Right cardiac atrium (tissue), 5 donors: ENCODE measurements around the gene MADD. TPM values are rescaled to one million over a fixed set of nuclear protein-coding genes. Genes with fewer than 3 reads are reported as not detected.
A peak's percentile ranks its signal among the peaks of the same experiment; 100 is the strongest.

ENCODE experiments used
- ATAC-seq, 2 donors: fragments of 200-7000 bp; cut with Tn5 transposase; one replicate each; pipeline versions ENCODE4 v1.8.0 to v1.9.1; 2020; ENCODE audit warnings: moderate library complexity in 2 of 2, mild to moderate bottlenecking in 1 of 2
- DNase-seq, 3 donors: peaks; one replicate each; pipeline ENCODE4 v3.0.0-alpha.2; 2020
- H3K27ac ChIP-seq: one replicate; pipeline ENCODE4 v1.5.1; 2013; ENCODE audit warnings: mild to moderate bottlenecking, low read length, control low read depth, moderate library complexity
- H3K27me3 ChIP-seq: one replicate; pipeline ENCODE4 v1.6.1; 2013; ENCODE audit not compliant: control insufficient read depth, insufficient read depth
- H3K4me1 ChIP-seq: one replicate; pipeline ENCODE4 v1.6.1; 2013; ENCODE audit warnings: low read length; ENCODE audit not compliant: control insufficient read depth, insufficient read depth
- H3K4me3 ChIP-seq: one replicate; pipeline ENCODE4 v1.5.1; 2013; ENCODE audit warnings: low read length, control low read depth
- H3K9me3 ChIP-seq: one replicate; pipeline ENCODE4 v1.6.1; 2013; ENCODE audit warnings: low read length; ENCODE audit not compliant: control insufficient read depth
- WGBS: extraction: QIAGEN DNeasy Blood & Tissue Kit; methylation state at CpG from one replicate; pipeline ENCODE4 v1.1.7; 2013; 5-methylcytosine and 5-hydroxymethylcytosine counted together
- intact Hi-C, 4 donors: fragments of 100-400 bp; cut with DNase I; formaldehyde crosslinking; loops; one replicate each; pipeline versions ENCODE4 v1.11.0 to v1.14.0; 2022 to 2023
- polyA plus RNA-seq: library from polyadenylated mRNA; stranded (reverse); fragments of 200-250 nt; gene quantifications from one replicate; pipeline ENCODE4 v1.2.3, GENCODE V29; 2013
- total RNA-seq, 4 donors: library from RNA; stranded (reverse); fragmentation: NEBNext Ultra II Directional; extraction: Animal tissue kit (Norgen Biotek cat#: 25700); gene quantifications; one replicate each; pipeline ENCODE4 v1.2.1, GENCODE V29; 2021
- donor health status: healthy with polysubstance abuse.
- donor health status: DM: no; HTN: yes; CAD: no.
- donor health status: DM: no; HTN: no; CAD: no.
- donor health status: DM: no; HTN: yes; CAD: no; lungs with severe emphysema.
- donor health status: DM: yes; HTN: yes; CAD: no.

MADD gene
- total and polyA plus RNA-seq, 5 donors = 27.9 to 73.7 (median 49.4) TPM

DNA sequence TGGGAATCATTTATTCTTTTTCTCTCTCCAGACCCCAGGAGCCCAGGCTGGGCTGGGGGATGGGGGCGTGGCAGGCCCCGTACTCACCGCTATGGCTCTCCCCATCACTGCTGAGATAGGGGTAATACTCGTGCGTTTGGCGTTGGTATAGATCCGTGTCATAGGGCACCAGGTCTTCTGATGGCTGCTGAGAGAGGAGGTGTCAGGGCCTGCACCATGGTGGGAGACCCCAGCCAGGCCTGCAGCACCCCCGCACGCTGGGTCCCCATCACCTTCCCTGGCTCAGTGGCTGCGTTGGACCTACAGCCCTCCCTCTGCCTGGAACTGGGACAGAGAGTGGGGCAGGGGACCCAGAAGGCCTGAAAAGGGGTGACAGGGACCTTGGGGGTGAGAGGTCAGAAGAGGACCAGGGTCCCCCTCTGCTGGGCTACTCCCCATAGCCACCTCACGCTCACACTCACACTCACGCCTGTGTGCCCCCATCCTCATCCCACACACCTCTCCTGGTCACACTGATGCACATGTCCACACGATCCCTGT lies 105.7 kb downstream of the MADD start:
- ATAC-seq = no peak
- H3K27ac ChIP-seq = no peak overlapping the region
- no peaks in the 10 kb centered on the region for H3K4me1 ChIP-seq
- intact Hi-C loops = loop anchor here in 3 of 4 donors (10.0 kb wide), 3 partner anchors 69 to 479 kb away; partner anchors contain the start of gene RAPSN (in 1 of the 3)
- no peaks in the 10 kb centered on the region for H3K27me3 ChIP-seq
- H3K4me3 ChIP-seq = no peak overlapping the region
- 89% methylated on average over 13 of the region's 13 CpGs for WGBS
- no peaks in the 10 kb centered on the region for H3K9me3 ChIP-seq
- DNase-seq = peak in 1 of 3 donors; percentile 35

DNA sequence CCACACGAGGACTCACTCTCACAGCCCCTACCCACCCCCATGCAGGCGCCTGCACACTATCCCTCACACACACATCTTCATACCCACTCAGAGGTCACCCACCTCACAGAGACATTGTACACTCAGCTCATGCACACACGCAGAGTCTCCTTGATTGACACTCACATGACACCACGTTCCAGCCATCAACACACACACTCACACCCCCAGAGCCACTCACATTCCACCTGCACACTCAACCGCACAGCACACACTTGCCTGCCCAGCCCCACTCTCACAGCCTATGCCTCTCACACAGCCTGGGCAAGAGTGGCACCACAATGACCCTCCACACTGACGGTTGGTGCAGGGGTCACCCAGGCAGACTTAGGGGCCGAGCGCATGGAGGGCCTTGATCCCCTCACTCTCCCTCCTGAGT lies 106.2 kb downstream of the MADD start:
- intact Hi-C loops = loop anchor here in 3 of 4 donors (10.0 kb wide), 3 partner anchors 69 to 479 kb away; partner anchors contain the start of gene RAPSN (in 1 of the 3)
- no peaks in the 10 kb centered on the region for H3K27me3 ChIP-seq
- H3K4me1 ChIP-seq = no peaks in the 10 kb centered on the region
- ATAC-seq (no peak), DNase-seq (peak in 1 of 3 donors; percentile 25)
- no peak overlapping the region for H3K27ac ChIP-seq
- WGBS = 74% methylated on average over 8 of the region's 8 CpGs
- no peaks in the 10 kb centered on the region for H3K9me3 ChIP-seq
- no peak overlapping the region for H3K4me3 ChIP-seq

DNA sequence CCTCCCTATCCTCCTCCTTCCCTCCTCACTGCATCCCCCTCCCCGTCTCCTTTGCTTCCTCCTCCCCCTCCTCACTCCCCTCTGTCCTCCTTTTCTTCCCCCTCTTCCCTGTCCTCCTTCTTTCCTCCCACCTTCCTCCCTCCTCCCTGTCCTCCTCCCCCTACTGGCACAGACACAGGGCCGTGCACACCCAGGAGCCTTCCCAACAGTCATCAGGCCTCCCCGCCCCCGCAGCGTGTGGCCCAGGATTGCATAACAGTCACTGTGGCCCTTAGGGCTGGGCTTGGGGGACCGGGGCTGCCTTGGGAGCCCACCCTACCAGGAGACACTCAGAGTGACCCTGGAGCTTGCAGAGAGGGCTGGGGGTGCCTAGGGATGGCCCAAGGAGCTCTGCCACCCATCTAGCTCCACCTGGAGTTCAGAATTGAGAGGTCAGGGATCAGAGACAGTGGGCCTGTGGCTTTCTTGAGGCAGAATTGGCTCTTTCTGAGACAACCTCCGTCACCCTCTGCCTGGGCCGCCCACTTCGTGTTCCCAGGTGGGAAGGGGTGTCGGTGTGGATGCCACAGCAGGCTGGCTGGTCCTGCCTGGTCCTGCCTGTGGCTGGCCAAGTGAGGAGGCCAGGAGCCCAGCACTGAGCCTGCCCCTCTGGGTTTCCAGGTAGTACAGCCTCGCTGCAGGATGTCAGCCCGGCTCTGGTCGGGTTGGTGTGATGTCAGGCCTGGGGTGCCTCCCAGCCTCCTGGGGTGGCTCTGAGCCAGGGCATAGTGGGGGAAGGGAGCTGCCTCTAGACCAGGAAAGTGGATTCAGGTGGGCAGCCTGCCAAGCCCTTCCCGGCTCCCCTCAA lies 106.8 kb downstream of the MADD start:
- 71% methylated on average over 14 of the region's 14 CpGs for WGBS
- intact Hi-C loops = loop anchor here in 3 of 4 donors (10.0 kb wide), 3 partner anchors 68 to 478 kb away; partner anchors contain the start of gene RAPSN (in 1 of the 3)
- peak; percentile 27 to 42 for ATAC-seq
- H3K4me1 ChIP-seq = no peaks in the 10 kb centered on the region
- H3K9me3 ChIP-seq = no peaks in the 10 kb centered on the region
- no peaks in the 10 kb centered on the region for H3K27me3 ChIP-seq
- H3K4me3 ChIP-seq = no peak overlapping the region
- DNase-seq = peak; percentile 36 to 82 (median 80)
- peak overlapping the region; percentile 53 for H3K27ac ChIP-seq

DNA sequence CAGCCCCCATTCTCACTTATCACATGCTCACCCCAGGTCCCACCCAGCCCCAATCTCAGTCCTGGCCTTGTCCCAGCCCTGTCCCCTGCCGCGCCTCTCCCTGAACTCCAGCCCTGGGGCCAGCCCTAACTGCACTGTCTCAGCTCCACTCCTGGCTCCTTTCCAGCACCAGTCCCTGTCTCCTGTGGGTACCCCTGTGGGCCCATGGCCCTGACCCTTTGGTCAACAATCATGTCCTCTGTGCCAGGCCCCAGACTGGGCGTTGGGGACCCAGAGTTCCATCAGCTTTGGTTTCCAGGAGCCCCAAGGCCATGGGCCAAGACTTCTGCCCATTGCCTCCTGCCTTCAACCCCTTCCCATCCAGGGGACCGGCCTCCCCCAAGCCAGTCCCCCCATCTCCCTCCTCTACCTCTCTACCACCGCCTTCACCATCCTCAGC lies 107.7 kb downstream of the MADD start:
- intact Hi-C loops = loop anchor here in 3 of 4 donors (10.0 kb wide), 3 partner anchors 67 to 477 kb away; partner anchors contain the start of gene RAPSN (in 1 of the 3)
- ATAC-seq = peak in 1 of 2 donors; percentile 42
- 78% methylated on average over 5 of the region's 5 CpGs for WGBS
- Histone ChIP-seq H3K27me3 (no peaks in the 10 kb centered on the region), H3K4me3 (no peak overlapping the region), H3K9me3 (no peaks in the 10 kb centered on the region), H3K4me1 (no peaks in the 10 kb centered on the region), H3K27ac (peak overlapping the region; percentile 0)
- DNase-seq = peak in 2 of 3 donors; percentile 61 to 71

DNA sequence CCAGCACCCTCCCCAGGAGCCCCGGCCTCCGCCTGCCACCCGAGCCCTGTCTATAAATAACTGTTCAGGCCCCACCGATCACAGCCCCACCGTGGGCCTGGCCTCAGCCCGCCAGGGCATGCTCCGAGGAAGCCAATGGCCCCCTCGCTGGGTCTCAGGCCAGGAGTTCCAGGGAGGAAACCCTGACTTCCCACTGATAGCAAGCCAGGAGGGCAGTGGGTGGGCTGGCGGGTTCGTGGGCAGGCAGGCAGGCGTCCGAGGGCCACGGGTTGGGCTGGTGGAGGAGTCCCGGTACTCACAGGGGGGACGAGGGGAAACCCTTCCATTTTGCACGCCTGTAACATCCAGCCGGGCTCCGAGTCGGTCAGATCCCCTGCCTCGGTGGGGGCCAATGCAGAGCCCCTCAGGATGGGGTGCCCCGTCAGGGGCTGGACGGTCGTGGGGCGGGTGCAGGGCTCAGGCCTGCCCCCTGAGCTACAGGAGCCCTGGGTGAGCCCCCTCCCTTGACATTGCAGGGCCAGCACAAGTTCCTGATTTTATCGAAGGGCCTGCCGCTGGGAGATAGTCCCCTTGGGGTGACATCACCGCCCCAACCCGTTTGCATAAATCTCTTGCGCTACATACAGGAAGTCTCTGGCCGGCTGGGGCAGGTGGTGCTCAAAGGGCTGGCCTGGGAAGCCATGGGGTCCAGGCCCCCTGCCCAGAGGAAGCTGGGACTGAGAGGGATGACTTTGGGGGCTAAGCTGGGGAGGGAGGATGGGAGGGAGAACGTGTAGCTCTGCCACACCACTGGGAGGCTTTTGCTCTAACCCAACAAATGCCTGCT lies 108.3 kb downstream of the MADD start, which contains the start of gene SPI1:
Gene SPI1 (minus strand): TSS at position 538 of the 826 bp plus-strand sequence. CDS start 194 bp downstream, at position 344.
- no peaks in the 10 kb centered on the region for H3K4me1 ChIP-seq
- no peak within 1 kb of the TSS for H3K4me3 ChIP-seq
- no peaks in the 10 kb centered on the region for H3K9me3 ChIP-seq
- peak within 1 kb of the TSS; percentile 0 for H3K27ac ChIP-seq
- ATAC-seq (peak; percentile 43 to 48), DNase-seq (peak; percentile 51 to 84 (median 82))
- no peaks in the 10 kb centered on the region for H3K27me3 ChIP-seq
- WGBS = 63% methylated on average over 31 of the region's 31 CpGs
- intact Hi-C loops = loop anchor here in 3 of 4 donors (10.0 kb wide), 3 partner anchors 67 to 477 kb away; partner anchors contain the start of gene RAPSN (in 1 of the 3)

DNA sequence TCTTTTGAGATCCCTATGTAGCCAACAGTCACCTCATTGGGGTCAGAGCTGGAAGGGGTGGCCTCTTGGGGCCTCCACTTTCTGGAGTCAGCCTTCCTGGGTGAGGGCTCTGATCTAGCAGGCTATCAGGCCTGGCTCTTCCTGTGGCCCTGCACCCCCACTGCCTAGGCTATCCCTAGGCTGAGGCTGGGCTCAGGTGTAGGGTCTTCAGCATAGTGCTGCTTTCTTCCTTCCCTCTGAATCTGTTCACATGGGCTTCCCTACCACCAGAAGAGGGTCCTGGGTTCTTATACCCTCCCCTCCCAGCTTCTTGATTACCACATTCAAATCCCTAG lies 108.9 kb downstream of the MADD start:
- no peak overlapping the region for H3K27ac ChIP-seq
- DNase-seq (no peak), ATAC-seq (no peak)
- H3K9me3 ChIP-seq = no peaks in the 10 kb centered on the region
- intact Hi-C loops = loop anchor here in 3 of 4 donors (10.0 kb wide), 3 partner anchors 66 to 476 kb away; partner anchors contain the start of gene RAPSN (in 1 of the 3)
- H3K27me3 ChIP-seq = no peaks in the 10 kb centered on the region
- no peak overlapping the region for H3K4me3 ChIP-seq
- H3K4me1 ChIP-seq = no peaks in the 10 kb centered on the region

DNA sequence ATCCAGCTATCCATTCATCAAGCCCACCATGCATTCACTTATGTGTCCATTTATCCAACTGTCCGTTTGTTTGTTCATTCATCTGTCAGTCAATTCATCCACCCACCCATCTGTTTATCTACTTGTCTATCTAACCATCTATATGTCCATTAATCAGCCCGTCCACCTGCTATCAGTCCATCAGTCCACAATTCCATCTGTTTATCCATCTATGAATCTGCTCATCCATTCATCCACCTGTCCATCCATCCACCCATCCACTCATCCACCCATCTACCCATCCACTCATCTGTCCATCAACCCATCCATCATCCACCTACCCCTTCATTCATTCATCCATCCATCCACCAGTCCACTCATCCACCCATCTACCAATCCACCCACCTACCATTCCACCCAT lies 109.4 kb downstream of the MADD start:
- H3K27me3 ChIP-seq = no peaks in the 10 kb centered on the region
- intact Hi-C loops = loop anchor here in 3 of 4 donors (10.0 kb wide), 3 partner anchors 65 to 475 kb away; partner anchors contain the start of gene RAPSN (in 1 of the 3)
- DNase-seq = no peak
- H3K27ac ChIP-seq = no peak overlapping the region
- no peaks in the 10 kb centered on the region for H3K9me3 ChIP-seq
- no peak for ATAC-seq
- WGBS = 89% methylated on average over 2 of the region's 2 CpGs
- H3K4me1 ChIP-seq = no peaks in the 10 kb centered on the region
- no peak overlapping the region for H3K4me3 ChIP-seq

Other genes starting within 250 kb of the MADD start
- gene ARFGAP2, start 93.3 kb upstream of the MADD start, total RNA-seq = 10 to 100 TPM; 43.8 to 67.4 (median 56.5) TPM
- 39.8 TPM for gene ARFGAP2, start 93.3 kb upstream of the MADD start, polyA plus RNA-seq
- 100 to 1,000 TPM; 110 to 156 (median 123) TPM for gene PACSIN3, start 83.7 kb upstream of the MADD start, total RNA-seq
- 137 TPM for gene PACSIN3, start 83.7 kb upstream of the MADD start, polyA plus RNA-seq
- 10 to 100 TPM in 3 of 4 donors, 1 to 10 TPM in 1; 9.2 to 12.4 (median 11.8) TPM for gene DDB2, start 55.2 kb upstream of the MADD start, total RNA-seq
- gene DDB2, start 55.2 kb upstream of the MADD start, polyA plus RNA-seq = 10.5 TPM
- gene ACP2, start 21.3 kb upstream of the MADD start, total RNA-seq = 10 to 100 TPM; 21.7 to 25.9 (median 25.5) TPM
- gene ACP2, start 21.3 kb upstream of the MADD start, polyA plus RNA-seq = 24.7 TPM
- 10 to 100 TPM; 22.9 to 42.2 (median 34.2) TPM for gene NR1H3, start 12.1 kb upstream of the MADD start, total RNA-seq
- gene NR1H3, start 12.1 kb upstream of the MADD start, polyA plus RNA-seq = 29.5 TPM
- gene MYBPC3, start 82.6 kb downstream of the MADD start, total RNA-seq = 1,000 to 10,000 TPM in 3 of 4 donors, 100 to 1,000 TPM in 1; 953 to 1,924 (median 1,412) TPM
- gene MYBPC3, start 82.6 kb downstream of the MADD start, polyA plus RNA-seq = 1,009 TPM
- gene SPI1, start 108.4 kb downstream of the MADD start, total RNA-seq = 10 to 100 TPM; 11.6 to 24.1 (median 18.6) TPM
- gene SPI1, start 108.4 kb downstream of the MADD start, polyA plus RNA-seq = 5.9 TPM
- 10 to 100 TPM; 41.7 to 46.6 (median 44.9) TPM for gene SLC39A13, start 138.5 kb downstream of the MADD start, total RNA-seq
- gene SLC39A13, start 138.5 kb downstream of the MADD start, polyA plus RNA-seq = 61.6 TPM
- 100 to 1,000 TPM; 122 to 162 (median 155) TPM for gene PSMC3, start 156.3 kb downstream of the MADD start, total RNA-seq
- gene PSMC3, start 156.3 kb downstream of the MADD start, polyA plus RNA-seq = 170 TPM
- under 1 TPM; 0.17 to 0.50 (median 0.39) TPM for gene RAPSN, start 179.0 kb downstream of the MADD start, total RNA-seq
- gene RAPSN, start 179.0 kb downstream of the MADD start, polyA plus RNA-seq = 0.23 TPM